Body of pancreas (tissue), 4 donors: ENCODE measurements around the gene ZRANB3.

Experiments
- CTCF ChIP-seq, 7 experiments: fragments of 450-650 bp in 4 of 7; fragments of 200-600 bp in 3 of 7; sonication (generic) in 3 of 7; IDR thresholded peaks; one replicate each; pipeline ENCODE4 v1.5.1; 2016 to 2019; ENCODE audit warnings: antibody characterized with exemption in 7 of 7
- POLR2A ChIP-seq, 3 donors: fragments of 450-650 bp; IDR thresholded peaks; one replicate each; pipeline ENCODE4 v1.6.1; 2016; ENCODE audit warnings: antibody characterized with exemption in 3 of 3, mild to moderate bottlenecking in 2 of 3

DNA sequence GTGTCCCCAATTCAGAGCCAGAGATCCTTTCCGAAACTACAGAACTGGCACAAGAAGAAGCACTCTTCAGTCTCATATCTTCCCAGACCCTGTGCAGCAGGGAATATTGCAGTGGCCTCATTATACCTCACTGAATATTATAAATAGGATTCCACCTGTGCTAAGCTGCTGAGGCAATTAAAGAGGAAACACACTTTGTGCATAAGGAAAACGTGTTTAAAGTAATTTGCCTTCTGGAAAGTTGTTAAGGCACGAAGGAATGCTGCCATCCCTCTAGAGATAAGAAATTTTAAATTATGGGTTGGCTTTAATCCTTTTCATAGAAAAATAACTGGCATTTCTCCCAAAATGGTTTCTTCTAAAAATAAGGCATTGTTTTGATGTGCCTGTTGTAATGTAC, 245.6 kb downstream of the ZRANB3 start:
- no peak for TF ChIP-seq POLR2A (IDR thresholded peaks at IDR 0.05)
- no peak for TF ChIP-seq CTCF (IDR thresholded peaks at IDR 0.05)
